Embryonic facial prominence (tissue), 1 donor: ENCODE results near the gene KRTAP13-4.

Experiments
- DNase-seq: peaks from one replicate; pipeline ENCODE4 v3.0.0-alpha.2; 2016; ENCODE audit errors: extremely low spot score

The KRTAP13-4 gene, protein sequence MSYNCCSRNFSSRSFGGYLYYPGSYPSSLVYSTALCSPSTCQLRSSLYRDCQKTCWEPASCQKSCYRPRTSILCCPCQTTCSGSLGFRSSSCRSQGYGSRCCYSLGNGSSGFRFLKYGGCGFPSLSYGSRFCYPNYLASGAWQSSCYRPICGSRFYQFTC

GRCh38 chr21:30430170-30430655 lies at the start of gene KRTAP13-4:
Gene KRTAP13-4, plus strand, starts transcription at chr21:30430220. Its CDS starts 56 bp downstream, at chr21:30430276.
- DNase-seq = no peak

DNA sequence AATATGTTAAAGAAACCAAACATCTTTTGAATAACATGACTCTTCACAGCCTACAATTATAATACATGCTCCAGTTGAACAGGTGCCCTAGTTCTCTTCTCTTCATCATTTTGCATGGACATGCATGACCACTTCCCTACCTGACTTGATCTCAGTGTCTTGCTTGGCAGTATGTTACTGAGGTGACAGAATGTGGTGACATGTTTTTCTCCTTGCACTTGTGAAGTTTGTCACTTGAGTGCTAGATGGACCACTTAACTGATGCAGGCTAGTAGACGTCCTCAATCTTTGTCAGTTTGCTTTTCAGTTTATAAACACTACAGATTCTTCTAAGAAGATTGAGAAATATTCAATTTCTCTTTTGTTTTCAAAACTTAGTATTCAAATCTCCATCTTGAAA lies 47.8 kb upstream of the KRTAP13-4 start:
- no peak for DNase-seq

GRCh38 chr21:30391492-30392025 lies 38.5 kb upstream of the KRTAP13-4 start:
- no peak for DNase-seq

DNA sequence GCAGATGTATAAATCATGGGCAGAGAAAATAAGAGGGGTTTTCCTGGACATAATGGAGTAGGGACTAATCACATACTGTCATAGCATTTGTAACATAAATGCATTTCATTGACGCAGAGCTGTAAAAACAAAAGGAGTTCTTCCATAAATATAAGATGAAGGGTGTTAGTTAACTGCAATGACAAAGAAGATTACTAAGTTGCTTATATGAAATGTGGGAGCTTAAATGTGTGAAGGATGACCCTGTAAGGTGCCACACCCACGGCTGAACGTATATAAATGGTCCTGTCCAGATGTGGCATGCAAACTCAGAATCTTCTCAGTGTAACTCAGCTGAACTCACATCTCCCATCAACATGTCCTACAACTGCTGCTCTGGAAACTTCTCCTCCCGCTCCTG lies 34.3 kb upstream of the KRTAP13-4 start, which contains the start of gene KRTAP13-1:
KRTAP13-1 (plus strand) TSS at position 301 of the 400 bp plus-strand sequence; CDS start at position 357, 56 bp downstream.
- no peak for DNase-seq

GRCh38 chr21:30408782-30409494 lies 21.1 kb upstream of the KRTAP13-4 start:
- DNase-seq = no peak

DNA sequence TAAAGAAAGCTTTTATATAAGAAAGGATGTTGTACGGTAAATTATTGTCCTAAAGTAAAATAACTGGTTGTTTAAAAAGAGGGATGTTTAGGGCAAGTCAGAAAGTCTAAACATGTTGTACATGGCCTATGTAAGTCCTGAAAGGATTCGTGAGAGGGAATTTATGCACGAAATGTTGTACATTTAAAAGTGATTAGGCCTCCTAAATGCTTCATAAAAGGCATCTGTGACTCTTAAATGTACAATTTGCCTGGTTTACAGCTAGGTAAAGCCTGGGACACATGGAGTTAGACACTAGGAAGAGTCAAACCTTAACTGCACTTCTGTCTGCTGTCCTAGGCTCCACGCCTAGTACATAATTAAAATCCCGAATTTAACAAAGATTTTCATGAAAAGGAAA lies 14.0 kb upstream of the KRTAP13-4 start:
- DNase-seq = no peak

DNA sequence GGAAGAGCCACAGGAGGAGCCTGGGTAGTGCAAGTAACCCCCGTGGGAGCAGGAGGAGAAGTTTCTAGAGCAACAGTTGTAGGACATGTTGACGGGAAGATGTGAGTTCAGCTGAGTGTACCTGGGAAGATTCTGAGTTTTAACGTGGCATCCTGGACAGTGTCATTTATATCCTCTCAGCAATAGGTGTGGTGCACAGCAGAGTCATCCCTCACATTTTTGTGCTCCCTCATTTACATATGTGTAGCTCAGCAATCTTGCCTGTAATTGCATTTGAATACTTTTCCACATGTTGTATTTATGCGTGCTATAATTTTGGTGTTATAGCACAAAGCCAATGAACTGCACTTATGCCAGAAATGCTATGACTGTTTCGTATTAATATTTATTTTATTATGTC lies 4.2 kb upstream of the KRTAP13-4 start, which contains the start of gene KRTAP13-3:
KRTAP13-3 (minus strand) TSS at position 101 of the 400 bp plus-strand sequence; CDS start at position 87, 14 bp downstream.
- no peak for DNase-seq

DNA sequence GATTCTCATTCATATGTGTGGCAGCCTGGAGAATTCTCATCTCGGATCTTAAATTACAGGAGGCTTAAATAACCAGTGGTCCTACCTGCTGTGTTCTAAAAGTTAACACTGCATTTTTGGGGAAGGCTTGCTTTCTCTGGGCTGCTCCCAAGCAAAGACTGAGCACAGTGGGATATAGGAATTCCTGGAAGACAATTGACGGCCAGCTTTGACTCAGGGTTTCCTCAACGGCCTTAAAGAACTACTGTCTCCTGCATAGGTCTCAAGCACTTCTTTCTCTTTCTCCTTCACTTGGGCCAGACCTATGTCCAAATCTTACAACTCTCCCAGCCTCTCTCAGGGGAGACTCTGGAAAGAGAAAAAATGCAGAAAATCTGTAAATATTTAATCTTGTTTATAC lies 3.3 kb upstream of the KRTAP13-4 start:
- DNase-seq = no peak

DNA sequence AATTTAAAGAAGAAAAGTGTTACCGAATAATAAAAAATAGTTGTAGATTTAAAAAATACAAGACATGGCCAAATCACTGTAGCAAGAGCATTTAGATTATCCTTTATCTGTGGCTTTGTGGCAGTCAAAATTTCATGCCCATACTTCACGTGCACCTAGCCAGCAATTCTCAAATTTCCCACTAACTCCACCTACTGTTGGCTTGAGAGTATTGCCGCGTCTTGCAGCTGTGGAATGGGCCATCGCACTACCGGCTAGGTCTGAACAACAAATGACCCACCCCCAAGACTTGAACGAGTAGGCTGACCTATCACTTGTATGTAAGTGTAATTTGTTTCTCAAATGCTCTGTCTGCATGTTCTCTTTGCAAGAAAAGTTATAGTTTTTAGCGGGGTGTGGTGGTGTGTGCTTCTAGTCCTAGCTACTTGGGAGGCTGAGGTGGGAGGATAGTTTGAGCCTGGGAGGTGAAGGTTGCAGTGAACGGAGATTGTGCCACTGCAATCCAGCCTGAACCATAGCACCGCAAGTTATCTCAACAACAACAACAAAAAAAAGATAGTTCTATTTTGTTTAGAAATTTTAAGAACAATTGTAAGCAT lies 4.1 kb downstream of the KRTAP13-4 start:
- DNase-seq = no peak

GRCh38 chr21:30437010-30437565 lies 7.1 kb downstream of the KRTAP13-4 start:
- DNase-seq = no peak

- no peak for DNase-seq
Observed at GRCh38 chr21:30439975-30440374, 10.0 kb downstream of the KRTAP13-4 start, which contains the start of gene KRTAP15-1. Gene KRTAP15-1, plus strand, starts transcription at chr21:30440275. Its CDS starts 53 bp downstream, at chr21:30440328.

DNA sequence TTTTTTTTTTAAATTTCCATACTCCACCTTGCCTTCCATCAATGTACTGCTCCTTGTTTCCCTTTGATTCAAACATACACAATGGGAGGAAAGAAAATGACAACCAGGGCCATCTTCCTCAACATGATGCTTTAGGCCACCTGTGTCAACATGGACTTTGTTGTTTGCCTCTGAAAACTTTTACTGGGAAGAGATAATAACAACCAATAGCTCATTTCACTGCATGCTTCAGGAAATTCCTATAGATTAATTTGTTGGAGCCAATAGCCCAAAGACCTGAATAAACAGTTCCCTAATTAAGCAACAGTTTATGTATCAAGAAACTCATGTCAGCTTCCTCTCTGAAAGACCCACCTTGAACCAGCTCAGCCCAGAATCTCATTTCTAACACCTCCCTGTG lies 13.2 kb downstream of the KRTAP13-4 start:
- DNase-seq = no peak

DNA sequence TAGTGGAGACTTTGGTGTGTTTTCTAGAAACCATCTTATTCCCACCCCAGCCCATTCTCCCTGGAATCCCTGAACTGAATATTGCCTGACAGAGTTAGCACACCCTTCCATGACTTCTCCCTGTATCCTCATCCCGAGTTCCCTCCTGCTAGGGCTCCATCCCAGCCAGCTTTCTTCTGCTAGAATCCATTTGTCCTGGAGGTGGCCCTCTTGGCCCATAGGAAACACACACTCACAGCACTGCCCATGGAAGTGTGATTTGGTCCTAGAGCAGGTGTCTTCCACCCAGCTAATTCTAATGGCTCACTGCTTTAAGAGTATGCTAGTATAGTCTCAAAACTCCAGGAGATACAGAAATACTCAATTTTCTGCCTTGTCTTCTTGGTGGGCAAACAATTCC lies 14.2 kb downstream of the KRTAP13-4 start:
- no peak for DNase-seq

- no peak for DNase-seq
Observed at GRCh38 chr21:30447056-30447455, 17.0 kb downstream of the KRTAP13-4 start.

DNA sequence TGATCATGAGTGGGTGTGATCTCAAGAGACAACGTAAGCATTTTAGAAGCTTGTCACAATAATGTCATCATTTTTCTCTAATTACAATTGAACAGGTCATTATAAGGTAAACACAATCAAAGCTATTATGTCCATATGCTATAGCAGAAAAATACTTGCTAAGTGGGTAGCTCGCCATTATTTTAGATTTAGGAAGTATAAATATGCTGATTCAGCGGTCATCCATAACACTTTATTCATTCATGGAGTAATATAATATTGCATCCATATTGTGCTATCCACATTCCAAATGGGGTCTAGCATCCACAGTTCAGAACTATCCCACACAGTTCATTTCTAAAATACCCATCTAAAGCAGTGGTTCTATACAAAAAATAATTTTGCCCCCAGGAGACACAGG lies 18.5 kb downstream of the KRTAP13-4 start:
- DNase-seq = no peak

GRCh38 chr21:30463713-30464112 lies 33.7 kb downstream of the KRTAP13-4 start:
- no peak for DNase-seq

DNA sequence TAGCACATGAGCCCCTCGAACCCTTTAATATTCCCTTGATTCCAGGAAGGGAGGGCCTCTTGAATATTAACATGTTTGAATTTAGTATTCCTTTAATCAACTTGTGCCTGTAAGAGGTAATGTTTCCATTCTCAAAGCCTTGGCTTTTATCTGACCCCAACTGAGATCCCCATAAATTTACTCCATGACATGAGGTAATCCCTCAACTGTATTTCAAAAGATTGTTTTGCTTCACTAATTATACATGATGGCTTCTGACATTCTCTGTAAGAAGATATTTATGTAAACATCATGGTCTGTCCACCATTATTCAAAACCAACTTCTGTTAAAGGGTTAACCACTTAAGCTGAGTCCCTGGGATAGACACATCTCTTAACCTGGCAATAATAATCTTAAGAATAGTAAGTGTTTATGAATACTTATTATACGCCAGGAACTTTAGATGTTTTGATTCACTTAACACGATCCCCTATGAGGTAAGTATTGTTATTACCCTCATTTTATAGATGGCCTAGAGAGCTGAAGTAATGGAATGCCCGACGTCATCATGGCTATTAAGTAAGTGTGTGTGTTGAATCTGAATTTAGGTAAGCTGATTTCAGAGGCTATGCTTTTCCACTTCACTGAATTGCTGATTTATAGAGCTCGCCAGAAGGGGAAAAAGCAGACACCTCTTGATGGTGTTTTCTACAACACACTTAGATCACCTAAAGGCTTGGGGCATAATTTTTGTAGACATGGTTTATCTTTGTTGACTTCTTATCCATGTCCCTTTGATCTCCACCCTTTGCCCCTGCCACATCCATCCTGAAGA lies 39.1 kb downstream of the KRTAP13-4 start:
- no peak for DNase-seq

GRCh38 chr21:30478004-30478403 lies 48.0 kb downstream of the KRTAP13-4 start:
- DNase-seq = no peak

GRCh38 chr21:30479259-30479658 lies 49.2 kb downstream of the KRTAP13-4 start:
- DNase-seq = no peak

GRCh38 chr21:30480145-30480544 lies 50.1 kb downstream of the KRTAP13-4 start, which contains the start of gene KRTAP19-1:
Gene KRTAP19-1, minus strand, starts transcription at chr21:30480367. Its CDS starts 50 bp downstream, at chr21:30480317.
- no peak for DNase-seq
